ENCODE results near the gene HHAT. TPM values are rescaled to one million over a fixed set of nuclear protein-coding genes. Genes with fewer than 3 reads are reported as not detected.
A peak's percentile ranks its signal among the peaks of the same experiment; 100 is the strongest.

HHAT gene
- total RNA-seq, 4 donors from 2014 or later, result 0.31 to 0.33 (median 0.33) TPM; not detected in 1

DNA sequence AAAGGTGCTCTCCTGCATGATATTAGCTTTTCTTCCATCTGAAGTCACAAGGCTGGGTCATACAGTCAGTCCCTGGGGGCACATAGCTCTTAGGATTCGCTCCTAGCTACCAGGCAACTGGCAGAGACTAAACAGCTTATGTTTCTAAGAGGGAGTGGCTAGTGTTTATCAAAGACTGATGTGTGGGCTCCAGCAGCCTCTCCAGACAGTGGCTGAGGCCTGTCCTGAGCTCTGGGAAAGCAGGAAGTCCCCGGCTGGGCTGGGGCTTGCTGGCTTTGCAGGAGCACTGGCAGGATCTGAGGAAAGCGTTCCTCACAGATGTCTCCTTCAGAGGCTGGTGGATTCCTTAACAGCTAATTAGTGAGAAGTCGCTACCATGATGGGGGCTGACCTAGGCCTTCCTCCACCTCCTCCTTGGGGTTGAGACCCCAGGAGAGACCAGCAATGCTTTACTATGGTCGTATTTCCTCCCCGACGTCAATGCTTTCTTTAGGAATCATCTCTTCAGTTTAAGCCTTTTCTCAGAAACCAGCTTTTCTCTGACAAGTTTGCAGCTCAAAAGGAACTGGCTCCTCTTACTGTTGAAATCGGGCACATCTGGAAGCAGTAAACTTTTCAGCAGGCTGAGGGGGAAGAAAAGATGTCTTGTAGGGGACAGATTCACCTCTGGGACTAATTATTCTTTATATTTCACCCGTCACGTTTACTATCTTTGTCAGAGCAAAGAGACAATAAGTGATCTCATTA lies 33.5 kb upstream of the HHAT start:
- H3K36me3 ChIP-seq, result no peaks in the 10 kb centered on the region
- H3K27me3 ChIP-seq, result no peaks in the 10 kb centered on the region
- H3K9me3 ChIP-seq, result no peaks in the 10 kb centered on the region
- ATAC-seq, result no peak
- intact Hi-C loops (cut with DNase I; ENCODE audit: low total_unique reads) (loop anchor here (5.0 kb wide), 1 partner anchor 58 kb away; no protein-coding TSS in a partner anchor), in situ Hi-C loops (cut with MboI; ENCODE audit: low sequenced_read_pairs in 4 of 4) (no loop called here)
- H3K27ac ChIP-seq, result no peak overlapping the region
- peak in 1 of 2 donors; percentile 16 for DNase-seq
- TF ChIP-seq POLR2A (IDR thresholded peaks at IDR 0.05), result no peak
- TF ChIP-seq, protein P1, sequence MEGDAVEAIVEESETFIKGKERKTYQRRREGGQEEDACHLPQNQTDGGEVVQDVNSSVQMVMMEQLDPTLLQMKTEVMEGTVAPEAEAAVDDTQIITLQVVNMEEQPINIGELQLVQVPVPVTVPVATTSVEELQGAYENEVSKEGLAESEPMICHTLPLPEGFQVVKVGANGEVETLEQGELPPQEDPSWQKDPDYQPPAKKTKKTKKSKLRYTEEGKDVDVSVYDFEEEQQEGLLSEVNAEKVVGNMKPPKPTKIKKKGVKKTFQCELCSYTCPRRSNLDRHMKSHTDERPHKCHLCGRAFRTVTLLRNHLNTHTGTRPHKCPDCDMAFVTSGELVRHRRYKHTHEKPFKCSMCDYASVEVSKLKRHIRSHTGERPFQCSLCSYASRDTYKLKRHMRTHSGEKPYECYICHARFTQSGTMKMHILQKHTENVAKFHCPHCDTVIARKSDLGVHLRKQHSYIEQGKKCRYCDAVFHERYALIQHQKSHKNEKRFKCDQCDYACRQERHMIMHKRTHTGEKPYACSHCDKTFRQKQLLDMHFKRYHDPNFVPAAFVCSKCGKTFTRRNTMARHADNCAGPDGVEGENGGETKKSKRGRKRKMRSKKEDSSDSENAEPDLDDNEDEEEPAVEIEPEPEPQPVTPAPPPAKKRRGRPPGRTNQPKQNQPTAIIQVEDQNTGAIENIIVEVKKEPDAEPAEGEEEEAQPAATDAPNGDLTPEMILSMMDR (IDR thresholded peaks at IDR 0.05 in 4 of 5, conservative IDR thresholded peaks at IDR 0.05 in 1 of 5), result no peak
- H3K4me1 ChIP-seq, result peaks cover 12 to 28% of the 10 kb centered on the region in 2 donors
- H3K4me3 ChIP-seq, result no peak overlapping the region

DNA sequence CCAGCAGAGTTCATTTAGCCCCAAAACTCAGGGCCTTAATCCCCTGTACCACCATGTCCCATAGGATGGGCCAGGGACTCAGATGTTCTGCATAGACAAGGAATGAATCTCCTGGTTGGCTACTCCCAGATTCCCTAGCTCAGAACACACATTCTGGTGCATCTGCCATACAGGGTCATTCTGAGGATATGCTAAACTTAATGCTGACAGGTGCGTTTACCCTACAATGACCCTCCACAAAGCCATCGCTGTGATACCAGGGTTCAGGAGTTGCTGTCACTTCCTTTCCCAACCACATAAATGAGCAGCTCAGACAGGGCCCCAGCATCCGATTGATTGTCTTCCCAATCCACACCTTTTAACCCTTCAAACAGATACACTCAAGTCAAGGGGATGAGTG lies 32.0 kb upstream of the HHAT start:
- H3K9me3 ChIP-seq, result no peaks in the 10 kb centered on the region
- no peak overlapping the region for H3K27ac ChIP-seq
- intact Hi-C loops (cut with DNase I; ENCODE audit: low total_unique reads) (no loop called here), in situ Hi-C loops (cut with MboI; ENCODE audit: low sequenced_read_pairs in 4 of 4) (no loop called here)
- no peak for ATAC-seq
- TF ChIP-seq POLR2A (IDR thresholded peaks at IDR 0.05), result no peak
- TF ChIP-seq, protein P1 (IDR thresholded peaks at IDR 0.05 in 4 of 5, conservative IDR thresholded peaks at IDR 0.05 in 1 of 5), result no peak
- no peak overlapping the region for H3K4me3 ChIP-seq
- peaks cover 18 to 34% of the 10 kb centered on the region in 2 donors for H3K4me1 ChIP-seq
- no peaks in the 10 kb centered on the region for H3K27me3 ChIP-seq
- no peak for DNase-seq
- H3K36me3 ChIP-seq, result no peaks in the 10 kb centered on the region

DNA sequence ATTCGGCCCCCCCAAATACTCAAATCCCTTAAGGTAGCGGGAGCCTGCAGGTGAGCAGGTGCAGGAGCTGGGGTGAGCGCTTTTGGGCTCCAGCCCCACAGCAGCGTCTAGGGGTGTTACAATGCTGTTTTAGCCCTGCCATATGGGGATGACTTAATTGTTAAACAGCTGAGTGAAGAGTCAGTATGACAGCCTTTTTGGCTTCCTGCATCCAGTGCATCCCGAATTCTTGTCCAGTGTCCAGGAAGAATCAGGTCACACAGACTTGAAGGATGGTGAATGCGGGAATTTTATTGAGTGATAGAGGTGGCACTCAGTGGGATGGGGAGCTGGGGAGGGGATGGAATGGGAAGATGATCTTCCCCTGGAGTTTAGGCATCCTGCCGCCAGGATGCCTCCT lies 30.4 kb upstream of the HHAT start:
- Histone ChIP-seq H3K4me3 (no peak overlapping the region), H3K4me1 (peaks cover 25 to 34% of the 10 kb centered on the region in 2 donors), H3K27me3 (no peaks in the 10 kb centered on the region), H3K36me3 (no peaks in the 10 kb centered on the region), H3K9me3 (no peaks in the 10 kb centered on the region), H3K27ac (no peak overlapping the region)
- ATAC-seq, result no peak
- in situ Hi-C loops (cut with MboI; ENCODE audit: low sequenced_read_pairs in 4 of 4) (no loop called here), intact Hi-C loops (cut with DNase I; ENCODE audit: low total_unique reads) (no loop called here)
- DNase-seq, result no peak
- TF ChIP-seq, protein P1 (IDR thresholded peaks at IDR 0.05 in 4 of 5, conservative IDR thresholded peaks at IDR 0.05 in 1 of 5), result no peak
- no peak for TF ChIP-seq POLR2A (IDR thresholded peaks at IDR 0.05)

DNA sequence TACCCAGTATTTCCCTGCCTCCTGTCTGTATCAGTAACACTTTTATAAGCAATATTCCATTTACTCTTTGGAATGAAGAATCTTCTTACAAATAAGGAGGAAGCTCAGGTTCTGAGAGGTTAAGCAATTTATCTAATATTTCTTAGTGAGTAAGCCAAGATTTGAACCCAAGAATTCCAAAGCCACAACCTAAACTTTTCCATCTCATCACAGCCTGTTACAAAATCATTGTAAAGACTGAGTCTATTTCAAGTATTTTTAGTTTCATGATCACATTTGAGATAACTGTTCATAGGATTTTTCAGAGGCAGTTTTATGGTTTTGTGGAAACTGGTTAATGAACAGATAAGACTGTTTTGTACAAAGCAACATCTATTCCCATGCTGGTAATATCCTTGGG lies 29.8 kb upstream of the HHAT start:
- Histone ChIP-seq H3K27me3 (no peaks in the 10 kb centered on the region), H3K27ac (no peak overlapping the region), H3K4me1 (peaks cover 26 to 32% of the 10 kb centered on the region in 2 donors), H3K36me3 (no peaks in the 10 kb centered on the region), H3K4me3 (no peak overlapping the region), H3K9me3 (no peaks in the 10 kb centered on the region)
- in situ Hi-C loops (cut with MboI; ENCODE audit: low sequenced_read_pairs in 4 of 4), result no loop called here
- TF ChIP-seq, protein P1 (IDR thresholded peaks at IDR 0.05 in 4 of 5, conservative IDR thresholded peaks at IDR 0.05 in 1 of 5), result no peak
- TF ChIP-seq POLR2A (IDR thresholded peaks at IDR 0.05), result no peak
- ATAC-seq, result no peak
- no peak for DNase-seq
- intact Hi-C loops (cut with DNase I; ENCODE audit: low total_unique reads), result no loop called here

All from gastrocnemius medialis (tissue), 4 donors.